Esophagus muscularis mucosa (tissue), 4 donors: ENCODE results near the gene RAB17.
A peak's percentile ranks its signal among the peaks of the same experiment; 100 is the strongest.

Experiments used
- CTCF ChIP-seq, 3 experiments: fragments of 200-600 bp in 2 of 3; fragments of 450-650 bp in 1 of 3; sonication (generic) in 2 of 3; IDR thresholded peaks; one replicate each; pipeline ENCODE4 v1.5.1; 2017 to 2019; ENCODE audit warnings: antibody characterized with exemption in 3 of 3, mild to moderate bottlenecking in 2 of 3, moderate library complexity in 1 of 3
- EP300 ChIP-seq: sonication (generic); formaldehyde crosslinking; IDR thresholded peaks from one replicate; pipeline ENCODE4 v1.6.1; 2017; ENCODE audit warnings: antibody characterized with exemption
- POLR2A ChIP-seq: fragments of 450-650 bp; IDR thresholded peaks from one replicate; pipeline ENCODE4 v1.6.1; 2017; ENCODE audit warnings: antibody characterized with exemption, moderate library complexity, mild to moderate bottlenecking, low read depth
- POLR2AphosphoS5 ChIP-seq, 2 donors: sonication (generic); formaldehyde crosslinking; IDR thresholded peaks; one replicate each; pipeline ENCODE4 v1.6.1; 2017; ENCODE audit warnings: antibody characterized with exemption in 2 of 2

- no peak for TF ChIP-seq POLR2A
- no peak for TF ChIP-seq EP300
- peak in 1 of 3 experiments; percentile 16 for TF ChIP-seq CTCF (IDR thresholded peaks at IDR 0.05)
- peak; percentile 58 to 63 for TF ChIP-seq POLR2AphosphoS5 (IDR thresholded peaks at IDR 0.05)
Measured at GRCh38 chr2:237558961-237559641, 31.4 kb downstream of the RAB17 start.
